ENCODE results near the gene SRSF8.

DNA sequence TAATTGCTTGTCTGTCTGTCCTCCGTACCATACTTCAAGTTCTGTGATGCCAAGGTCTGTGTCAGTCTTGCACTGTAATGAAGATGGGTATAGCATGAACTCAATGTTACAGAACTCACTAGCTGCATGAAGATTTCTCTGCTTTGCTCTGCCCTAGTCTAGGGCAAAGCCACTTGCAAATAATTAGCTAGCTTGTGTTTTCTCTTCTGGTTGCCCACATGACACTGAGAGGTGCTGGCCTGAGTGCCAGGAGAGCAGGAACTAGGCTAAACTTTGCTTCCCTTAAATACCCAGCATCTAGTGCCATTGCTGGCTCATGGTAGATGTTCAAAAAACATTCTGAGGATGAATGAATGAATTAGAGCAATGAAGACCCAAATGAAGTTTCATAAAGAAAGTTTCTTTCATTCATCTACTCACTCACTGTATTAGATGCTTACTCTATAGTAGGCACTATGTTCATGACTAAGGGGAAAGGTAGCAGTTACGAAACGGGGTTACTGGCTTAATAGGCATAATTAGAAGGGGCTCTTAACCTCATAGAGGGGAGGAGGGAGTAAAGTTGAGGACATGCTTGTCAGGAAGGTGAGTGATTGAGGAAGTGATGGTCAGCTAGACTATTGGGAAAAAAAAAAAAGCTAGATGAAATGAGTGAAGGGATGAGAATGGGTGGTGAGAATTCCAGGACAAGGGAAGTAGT is 18.5 kb downstream of the SRSF8 start:
- TF ChIP-seq, protein P1, sequence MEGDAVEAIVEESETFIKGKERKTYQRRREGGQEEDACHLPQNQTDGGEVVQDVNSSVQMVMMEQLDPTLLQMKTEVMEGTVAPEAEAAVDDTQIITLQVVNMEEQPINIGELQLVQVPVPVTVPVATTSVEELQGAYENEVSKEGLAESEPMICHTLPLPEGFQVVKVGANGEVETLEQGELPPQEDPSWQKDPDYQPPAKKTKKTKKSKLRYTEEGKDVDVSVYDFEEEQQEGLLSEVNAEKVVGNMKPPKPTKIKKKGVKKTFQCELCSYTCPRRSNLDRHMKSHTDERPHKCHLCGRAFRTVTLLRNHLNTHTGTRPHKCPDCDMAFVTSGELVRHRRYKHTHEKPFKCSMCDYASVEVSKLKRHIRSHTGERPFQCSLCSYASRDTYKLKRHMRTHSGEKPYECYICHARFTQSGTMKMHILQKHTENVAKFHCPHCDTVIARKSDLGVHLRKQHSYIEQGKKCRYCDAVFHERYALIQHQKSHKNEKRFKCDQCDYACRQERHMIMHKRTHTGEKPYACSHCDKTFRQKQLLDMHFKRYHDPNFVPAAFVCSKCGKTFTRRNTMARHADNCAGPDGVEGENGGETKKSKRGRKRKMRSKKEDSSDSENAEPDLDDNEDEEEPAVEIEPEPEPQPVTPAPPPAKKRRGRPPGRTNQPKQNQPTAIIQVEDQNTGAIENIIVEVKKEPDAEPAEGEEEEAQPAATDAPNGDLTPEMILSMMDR (IDR thresholded peaks at IDR 0.05), result no peak
- TF ChIP-seq POLR2AphosphoS5 (IDR thresholded peaks at IDR 0.05; ENCODE audit: low read depth, low read length), result no peak
- TF ChIP-seq SIN3A (IDR thresholded peaks at IDR 0.05; ENCODE audit: borderline replicate concordance, insufficient read depth, low read depth, low read length), result no peak
- no peak for TF ChIP-seq TCF7L2 (IDR thresholded peaks at IDR 0.05; ENCODE audit: low read depth, low read length)
- TF ChIP-seq, protein P2, sequence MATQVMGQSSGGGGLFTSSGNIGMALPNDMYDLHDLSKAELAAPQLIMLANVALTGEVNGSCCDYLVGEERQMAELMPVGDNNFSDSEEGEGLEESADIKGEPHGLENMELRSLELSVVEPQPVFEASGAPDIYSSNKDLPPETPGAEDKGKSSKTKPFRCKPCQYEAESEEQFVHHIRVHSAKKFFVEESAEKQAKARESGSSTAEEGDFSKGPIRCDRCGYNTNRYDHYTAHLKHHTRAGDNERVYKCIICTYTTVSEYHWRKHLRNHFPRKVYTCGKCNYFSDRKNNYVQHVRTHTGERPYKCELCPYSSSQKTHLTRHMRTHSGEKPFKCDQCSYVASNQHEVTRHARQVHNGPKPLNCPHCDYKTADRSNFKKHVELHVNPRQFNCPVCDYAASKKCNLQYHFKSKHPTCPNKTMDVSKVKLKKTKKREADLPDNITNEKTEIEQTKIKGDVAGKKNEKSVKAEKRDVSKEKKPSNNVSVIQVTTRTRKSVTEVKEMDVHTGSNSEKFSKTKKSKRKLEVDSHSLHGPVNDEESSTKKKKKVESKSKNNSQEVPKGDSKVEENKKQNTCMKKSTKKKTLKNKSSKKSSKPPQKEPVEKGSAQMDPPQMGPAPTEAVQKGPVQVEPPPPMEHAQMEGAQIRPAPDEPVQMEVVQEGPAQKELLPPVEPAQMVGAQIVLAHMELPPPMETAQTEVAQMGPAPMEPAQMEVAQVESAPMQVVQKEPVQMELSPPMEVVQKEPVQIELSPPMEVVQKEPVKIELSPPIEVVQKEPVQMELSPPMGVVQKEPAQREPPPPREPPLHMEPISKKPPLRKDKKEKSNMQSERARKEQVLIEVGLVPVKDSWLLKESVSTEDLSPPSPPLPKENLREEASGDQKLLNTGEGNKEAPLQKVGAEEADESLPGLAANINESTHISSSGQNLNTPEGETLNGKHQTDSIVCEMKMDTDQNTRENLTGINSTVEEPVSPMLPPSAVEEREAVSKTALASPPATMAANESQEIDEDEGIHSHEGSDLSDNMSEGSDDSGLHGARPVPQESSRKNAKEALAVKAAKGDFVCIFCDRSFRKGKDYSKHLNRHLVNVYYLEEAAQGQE (IDR thresholded peaks at IDR 0.05; ENCODE audit: insufficient read depth in 1 of 2, low read depth in 2 of 2, low read length in 1 of 2), result no peak
